Bladder microvascular endothelial cell (primary cell): ENCODE results near the gene TBX15. TPM values are rescaled to one million over a fixed set of nuclear protein-coding genes. Genes with fewer than 3 reads are reported as not detected.

Source experiments
- total RNA-seq: library from RNA; depleted of rRNA; stranded (reverse); fragments of >200 nt; gene quantifications from 2 replicates; pipeline ENCODE4 v1.2.3, GENCODE V29; 2014

The TBX15 gene
- 0.25 TPM in 1 of 2 replicates, not detected in the other for total RNA-seq

GRCh38 chr1:118988186-118989005, at the start of gene TBX15:
Gene TBX15 (minus strand): TSS chr1:118988343. CDS start chr1:118987795, 548 bp downstream.

Other genes starting within 250 kb of the TBX15 start
- gene WARS2, start 152.3 kb upstream of the TBX15 start, total RNA-seq = 10.0 and 17.7 TPM in 2 replicates